VCaP (cell line): ENCODE results near the gene PCCB.

Experiments
- H3K27ac ChIP-seq: fragments of 450-650 bp; 2 replicates; pipeline ENCODE4 v1.5.1; 2017
- TF ChIP-seq, protein P1 (sequence below): fragments of 450-650 bp; conservative IDR thresholded peaks from 2 replicates; pipeline ENCODE4 v1.5.1; 2017; ENCODE audit warnings: mild to moderate bottlenecking, moderate library complexity

Gene PCCB

DNA sequence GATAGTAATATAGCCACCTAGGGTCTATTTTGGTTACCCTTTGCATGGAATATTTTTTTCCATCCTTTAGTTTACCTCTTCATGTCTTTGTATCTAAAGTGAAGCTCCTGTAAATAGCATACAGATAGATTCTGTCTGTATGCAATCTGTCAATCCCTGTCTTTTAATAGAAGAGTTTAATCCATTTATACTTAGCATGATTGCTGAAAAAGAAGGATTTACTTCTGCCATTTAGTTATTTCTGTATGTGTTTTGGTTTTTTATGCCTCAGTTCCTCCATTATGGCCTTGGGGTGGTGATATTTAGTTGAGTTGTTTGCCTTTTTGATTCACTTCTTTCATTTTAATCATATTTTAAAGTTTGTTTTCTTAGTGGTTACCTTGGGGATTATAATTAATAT, 29.0 kb downstream of the PCCB start:
- TF ChIP-seq, protein P1, sequence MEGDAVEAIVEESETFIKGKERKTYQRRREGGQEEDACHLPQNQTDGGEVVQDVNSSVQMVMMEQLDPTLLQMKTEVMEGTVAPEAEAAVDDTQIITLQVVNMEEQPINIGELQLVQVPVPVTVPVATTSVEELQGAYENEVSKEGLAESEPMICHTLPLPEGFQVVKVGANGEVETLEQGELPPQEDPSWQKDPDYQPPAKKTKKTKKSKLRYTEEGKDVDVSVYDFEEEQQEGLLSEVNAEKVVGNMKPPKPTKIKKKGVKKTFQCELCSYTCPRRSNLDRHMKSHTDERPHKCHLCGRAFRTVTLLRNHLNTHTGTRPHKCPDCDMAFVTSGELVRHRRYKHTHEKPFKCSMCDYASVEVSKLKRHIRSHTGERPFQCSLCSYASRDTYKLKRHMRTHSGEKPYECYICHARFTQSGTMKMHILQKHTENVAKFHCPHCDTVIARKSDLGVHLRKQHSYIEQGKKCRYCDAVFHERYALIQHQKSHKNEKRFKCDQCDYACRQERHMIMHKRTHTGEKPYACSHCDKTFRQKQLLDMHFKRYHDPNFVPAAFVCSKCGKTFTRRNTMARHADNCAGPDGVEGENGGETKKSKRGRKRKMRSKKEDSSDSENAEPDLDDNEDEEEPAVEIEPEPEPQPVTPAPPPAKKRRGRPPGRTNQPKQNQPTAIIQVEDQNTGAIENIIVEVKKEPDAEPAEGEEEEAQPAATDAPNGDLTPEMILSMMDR: no peak
- no peak overlapping the region for H3K27ac ChIP-seq

DNA sequence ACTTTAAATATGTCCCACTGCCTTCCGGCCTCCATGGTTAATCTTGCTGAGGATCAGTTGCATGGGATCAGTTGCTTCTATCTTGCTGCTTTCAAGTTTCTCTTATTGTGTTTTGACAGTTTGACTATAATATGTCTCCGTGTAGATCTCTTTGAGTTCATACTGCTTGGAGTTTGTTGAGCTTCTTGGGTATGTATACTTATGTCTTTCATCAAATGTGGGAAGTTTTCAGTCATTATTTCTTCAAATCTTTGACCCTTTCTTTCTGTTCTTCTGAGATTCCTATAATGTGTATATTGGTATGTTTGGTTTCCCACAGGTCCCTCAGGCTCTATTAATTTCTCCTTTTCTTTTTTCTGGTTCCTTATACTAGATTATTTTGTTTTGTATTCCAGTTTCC, 30.8 kb downstream of the PCCB start:
- H3K27ac ChIP-seq: no peak overlapping the region
- TF ChIP-seq, protein P1: no peak

DNA sequence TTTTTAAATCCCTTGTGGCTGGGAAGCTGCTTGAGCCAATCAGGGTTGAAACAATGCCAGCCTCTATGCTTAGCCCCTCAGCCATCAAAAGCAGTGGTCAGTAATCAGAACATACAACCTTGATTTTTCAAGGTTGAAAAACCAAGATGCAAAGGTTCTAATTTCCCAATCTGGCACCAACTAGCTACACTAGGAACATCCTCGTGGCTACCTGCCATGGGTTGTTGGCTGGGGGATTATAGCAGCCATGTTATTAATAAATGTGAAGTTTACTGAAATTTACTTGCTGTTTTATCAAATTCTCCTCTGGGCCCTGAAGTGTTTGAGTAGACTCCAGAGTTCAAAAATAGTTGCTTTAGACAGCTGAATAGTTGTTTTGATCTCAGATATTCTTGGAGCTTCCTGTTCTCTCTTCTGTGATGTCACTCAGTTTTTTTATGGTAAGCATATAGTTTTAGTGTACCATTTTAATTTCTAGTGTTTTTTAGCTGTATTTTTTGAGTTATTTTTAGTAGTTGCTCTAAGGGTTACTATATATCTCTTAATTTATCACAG, 31.9 kb downstream of the PCCB start:
- TF ChIP-seq, protein P1: no peak

DNA sequence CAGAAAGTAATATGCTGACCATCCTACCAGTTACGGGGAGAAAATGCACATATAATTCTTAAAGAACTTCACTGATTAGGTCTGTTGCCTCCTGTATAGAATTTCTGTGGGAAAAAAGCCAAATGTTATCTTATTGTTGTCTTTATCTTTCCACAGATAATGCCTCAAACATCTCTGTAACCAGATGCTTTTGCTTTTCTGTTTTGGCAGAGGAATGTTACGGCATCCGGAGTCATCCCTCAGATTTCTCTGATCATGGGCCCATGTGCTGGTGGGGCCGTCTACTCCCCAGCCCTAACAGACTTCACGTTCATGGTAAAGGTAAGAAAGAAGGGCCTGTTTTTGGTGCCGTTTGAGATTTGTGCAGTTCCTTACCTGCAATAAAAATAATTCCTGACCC, 33.5 kb downstream of the PCCB start:
- TF ChIP-seq, protein P1: no peak
- no peak overlapping the region for H3K27ac ChIP-seq

More for the DNA sequence above, 31.9 kb downstream of the PCCB start:
- no peak overlapping the region for H3K27ac ChIP-seq

DNA sequence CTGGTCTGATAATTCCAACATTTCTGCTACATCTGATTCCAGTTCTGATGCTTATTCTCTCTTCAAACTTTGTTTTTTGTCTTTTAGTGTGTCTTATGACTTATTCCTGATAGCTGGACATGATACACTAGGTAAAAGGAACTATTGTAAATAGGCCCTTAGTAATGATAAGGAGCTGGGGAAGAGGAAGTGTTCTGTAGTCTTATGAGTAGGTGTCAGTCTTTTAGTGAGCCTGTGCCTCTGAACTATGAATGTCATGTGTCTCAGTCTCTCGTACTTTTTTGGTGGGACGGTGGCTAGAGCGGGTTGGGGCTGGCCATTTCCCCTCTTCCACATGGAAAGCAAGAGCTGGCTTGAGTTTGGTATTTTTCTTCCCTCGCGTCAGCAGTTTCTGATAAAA, 41.2 kb downstream of the PCCB start:
- H3K27ac ChIP-seq: no peak overlapping the region
- TF ChIP-seq, protein P1: no peak

DNA sequence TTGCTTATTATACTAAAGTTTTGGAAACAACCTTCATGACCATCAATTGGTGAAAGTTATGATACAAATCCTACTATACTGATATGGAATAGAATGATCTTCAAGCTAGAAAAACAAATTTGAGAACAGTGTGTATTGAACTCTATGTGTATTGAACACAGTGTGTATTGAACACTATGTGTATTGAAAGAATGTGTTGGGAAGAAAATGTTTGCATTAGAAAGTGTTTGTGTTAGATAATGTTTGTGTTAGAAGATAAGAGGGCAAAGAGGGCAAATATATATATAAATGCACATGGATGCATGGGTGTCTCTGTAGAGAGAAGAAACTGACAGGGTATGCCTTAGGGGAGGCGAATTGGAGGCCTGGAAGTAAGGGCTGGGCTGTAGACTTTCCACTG, 42.4 kb downstream of the PCCB start:
- TF ChIP-seq, protein P1: no peak
- H3K27ac ChIP-seq: no peak overlapping the region

DNA sequence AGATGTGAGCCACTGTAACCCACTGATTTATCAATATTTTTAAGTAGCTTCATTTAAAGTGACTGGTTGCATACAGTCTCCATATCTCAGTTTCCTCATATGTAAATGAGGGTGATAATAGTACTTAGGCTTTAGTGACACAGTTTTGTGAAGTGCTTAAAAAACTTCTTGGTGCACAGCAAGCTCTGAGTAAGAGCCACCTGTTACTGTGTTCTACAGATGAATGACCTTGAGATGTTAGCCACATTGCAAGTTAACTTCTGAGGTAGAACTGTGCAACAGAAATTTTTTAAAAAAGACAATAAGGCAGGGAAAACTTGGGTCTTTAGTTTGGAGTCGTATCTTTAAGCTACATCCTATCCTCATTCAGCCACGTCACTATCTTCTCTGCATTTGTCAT, 43.1 kb downstream of the PCCB start:
- TF ChIP-seq, protein P1: no peak
- H3K27ac ChIP-seq: no peak overlapping the region
